Femur (tissue), 1 donor: ENCODE results near the gene NDNF.
A peak's percentile ranks its signal among the peaks of the same experiment; 100 is the strongest.

Source experiments
- DNase-seq: peaks from one replicate; pipeline ENCODE4 v3.0.0-alpha.2; 2017

Gene NDNF

DNA sequence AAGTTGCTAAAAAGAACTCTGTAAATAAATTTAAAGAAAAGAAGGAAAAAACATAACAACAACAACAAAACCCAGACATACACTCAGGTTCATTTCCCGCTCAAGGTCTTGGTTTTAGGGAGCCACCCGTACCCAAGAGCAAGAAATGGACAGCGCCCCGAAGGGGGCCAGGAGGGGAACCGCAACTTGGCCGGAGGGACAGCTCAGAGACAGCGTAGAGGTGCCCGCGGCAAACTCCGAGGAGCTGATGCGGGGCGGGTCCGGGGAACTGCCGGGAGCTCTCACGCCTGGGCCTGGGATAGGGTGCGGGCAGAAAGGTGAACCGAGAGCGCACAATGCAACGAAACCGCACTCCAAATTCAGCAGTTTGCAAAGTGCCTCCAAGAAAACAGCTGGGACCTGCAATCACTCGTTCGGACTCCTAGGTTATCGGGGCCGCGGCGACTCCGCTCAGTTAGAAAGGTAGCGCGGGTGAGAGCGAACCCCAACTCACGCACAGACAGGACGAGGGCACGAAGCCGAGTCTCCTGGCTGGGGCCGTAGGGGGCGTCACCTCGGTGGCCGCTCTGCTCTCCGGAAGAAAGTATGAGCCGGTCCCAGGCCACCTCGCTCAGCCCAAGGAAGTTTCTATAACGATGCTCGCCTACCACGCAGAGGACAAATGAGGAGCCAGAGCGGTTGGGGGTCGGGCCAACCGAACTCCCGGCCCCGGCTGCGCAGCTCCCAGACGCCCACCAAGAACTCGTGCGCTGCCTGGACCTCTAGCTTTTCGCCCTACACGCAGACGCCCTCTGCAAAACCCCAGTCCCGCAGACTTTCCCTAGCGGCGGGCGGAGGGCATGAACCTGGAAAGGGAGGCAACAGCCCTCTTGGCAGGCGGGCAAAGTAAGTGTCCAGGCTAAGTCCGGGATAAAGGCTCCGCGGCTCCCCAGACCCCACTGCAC lies 1.4 kb downstream of the NDNF start:
- DNase-seq: peak; percentile 75

DNA sequence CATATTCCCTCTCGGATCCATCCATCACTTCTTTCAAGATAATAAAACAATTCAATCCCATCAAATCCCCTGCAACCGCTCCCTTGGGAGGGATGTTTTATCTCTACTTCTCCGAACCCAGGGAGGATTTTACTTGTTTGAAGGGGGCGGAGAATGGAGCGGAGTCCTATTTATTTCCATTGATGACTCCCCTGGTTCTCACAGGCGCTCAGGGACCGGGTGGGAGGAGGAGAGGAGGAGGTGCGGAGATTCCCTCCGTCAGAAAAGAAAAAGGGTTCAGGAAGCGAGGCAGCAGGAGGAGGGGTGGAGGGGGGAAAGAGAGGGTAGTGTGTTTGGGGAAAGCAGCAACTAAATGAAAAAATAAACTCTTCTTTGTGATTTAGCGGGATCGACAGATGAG lies 2.1 kb downstream of the NDNF start:
- DNase-seq: peak; percentile 20

DNA sequence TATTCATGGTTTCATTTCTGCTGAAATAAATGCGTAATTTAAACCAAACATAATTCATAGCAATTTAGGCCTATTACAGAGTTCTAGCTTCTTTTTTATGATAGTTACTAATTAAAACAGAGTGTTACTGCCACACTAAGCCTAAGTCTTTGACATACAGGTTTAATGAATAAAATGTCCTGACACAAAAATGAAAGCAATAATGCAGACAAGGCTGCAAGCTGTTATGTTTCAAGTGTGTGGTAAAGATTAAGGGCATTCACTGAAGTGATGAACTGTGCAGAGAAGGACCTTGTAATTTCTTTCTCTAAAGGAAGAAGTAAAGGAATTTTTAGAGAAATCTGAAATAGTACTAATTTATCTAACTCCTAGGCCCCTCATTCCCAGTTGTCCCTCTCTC lies 2.9 kb downstream of the NDNF start:
- DNase-seq: no peak

DNA sequence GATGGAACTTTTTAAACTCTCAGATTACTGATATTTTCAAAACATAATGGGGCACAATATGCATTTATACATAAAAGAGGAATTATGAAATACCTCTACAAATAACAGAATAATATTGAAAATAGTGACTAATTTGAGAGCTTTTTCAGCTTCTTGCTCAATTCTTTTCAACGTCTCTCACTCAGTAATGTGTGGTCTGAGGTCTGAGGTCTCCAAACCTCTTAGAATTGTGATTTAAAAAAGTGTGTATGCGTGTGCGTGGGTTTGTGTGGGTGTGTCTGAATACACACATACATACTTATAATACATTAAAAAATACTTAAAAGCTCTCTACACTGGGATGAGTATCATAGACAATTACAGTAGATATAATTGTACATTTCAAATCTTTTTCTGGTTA lies 7.9 kb downstream of the NDNF start:
- no peak for DNase-seq

DNA sequence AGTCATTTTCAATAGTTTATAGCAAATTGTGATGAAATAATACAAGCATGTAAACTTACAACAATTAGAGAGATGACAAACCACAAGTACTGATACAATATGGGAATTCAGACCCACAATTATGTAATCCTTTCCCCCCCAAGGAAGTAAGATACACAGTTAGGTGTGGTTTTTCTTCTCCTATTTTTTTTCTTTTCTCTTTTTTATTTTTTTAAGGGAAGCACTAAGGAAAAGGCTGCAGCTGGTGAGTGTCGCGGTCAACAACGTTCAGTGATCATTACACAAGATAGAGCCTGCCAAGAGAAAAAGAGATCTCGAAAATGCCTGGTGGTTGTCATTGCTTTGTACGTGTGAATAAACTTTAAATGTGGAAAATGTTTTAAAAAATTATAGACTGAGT lies 9.8 kb downstream of the NDNF start:
- DNase-seq: no peak

DNA sequence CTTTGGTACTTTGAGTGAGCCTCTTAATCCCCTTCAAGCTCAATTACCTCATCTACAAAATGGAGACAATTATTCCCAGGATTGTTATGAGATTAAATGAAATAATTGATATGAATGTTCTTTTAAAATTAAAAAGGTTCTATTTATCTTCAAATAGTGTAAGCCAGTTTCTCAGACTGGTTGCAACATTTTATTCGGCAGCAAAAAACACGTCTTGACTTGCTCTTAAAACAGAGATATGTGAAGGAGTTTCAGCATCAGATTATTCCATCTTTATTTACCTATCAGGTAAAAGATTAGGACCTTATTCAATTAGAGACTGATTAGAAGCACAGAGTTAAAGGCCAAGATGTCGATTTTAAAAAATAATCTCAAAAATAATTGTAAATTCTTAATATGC lies 10.5 kb downstream of the NDNF start:
- DNase-seq: no peak

DNA sequence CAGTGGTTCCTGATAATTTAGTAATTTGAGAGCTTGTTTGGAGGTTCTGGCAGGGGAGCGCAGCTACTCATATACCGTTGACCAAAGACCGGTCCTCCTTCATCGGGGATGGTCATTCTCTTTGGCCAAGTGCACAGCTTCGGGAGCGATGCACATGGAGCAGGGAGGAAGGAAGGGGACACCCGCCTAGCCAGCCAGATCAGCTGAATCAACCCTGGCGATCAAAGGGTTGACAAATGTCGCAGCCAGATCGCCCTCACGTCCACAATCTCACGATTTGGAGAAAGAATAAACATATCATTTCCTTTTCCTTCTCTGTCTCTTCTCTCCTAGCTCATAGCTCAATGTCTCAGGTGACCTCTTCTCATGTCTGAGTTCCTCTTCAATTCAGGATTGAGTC lies 11.1 kb downstream of the NDNF start:
- no peak for DNase-seq

DNA sequence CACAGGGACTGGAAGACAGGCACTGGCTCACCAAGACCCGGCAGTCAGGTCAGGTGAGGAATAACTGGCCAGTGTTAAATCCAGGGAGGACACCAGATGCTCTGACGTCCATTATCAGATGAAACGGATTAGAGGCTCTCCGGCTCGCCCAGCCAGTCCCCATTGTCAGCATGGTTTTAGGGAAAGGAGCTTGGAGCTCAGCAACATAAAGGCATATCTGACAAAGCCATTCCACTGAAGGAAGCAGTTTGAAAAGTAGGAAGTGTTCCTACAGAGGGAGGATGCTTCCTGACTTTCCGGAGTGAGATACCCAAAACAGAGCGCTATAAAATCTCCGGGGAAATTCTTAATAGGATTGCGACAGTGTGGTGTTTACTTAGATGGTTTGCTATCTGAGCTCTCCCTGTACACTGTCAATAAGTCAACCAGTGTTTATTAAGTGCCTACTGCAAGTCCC lies 14.8 kb downstream of the NDNF start:
- DNase-seq: no peak

DNA sequence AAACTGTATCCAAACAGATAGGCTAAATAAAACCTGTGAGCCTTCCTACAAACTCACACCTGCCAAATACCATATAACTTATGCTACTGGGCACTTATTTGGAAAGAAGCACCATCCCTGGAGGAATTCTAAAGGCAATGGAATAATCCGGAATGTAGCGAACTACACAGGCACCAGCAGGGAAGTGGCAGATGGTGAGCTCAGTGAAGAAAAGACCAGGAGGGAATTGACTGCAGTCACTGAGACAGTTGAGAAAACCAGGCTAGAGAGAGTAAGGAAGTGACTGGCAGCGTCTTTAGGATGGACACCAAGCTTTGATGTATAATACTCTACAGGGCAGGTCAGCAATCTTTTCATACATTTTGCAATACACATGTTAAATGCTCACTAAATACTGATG lies 16.3 kb downstream of the NDNF start:
- DNase-seq: no peak

DNA sequence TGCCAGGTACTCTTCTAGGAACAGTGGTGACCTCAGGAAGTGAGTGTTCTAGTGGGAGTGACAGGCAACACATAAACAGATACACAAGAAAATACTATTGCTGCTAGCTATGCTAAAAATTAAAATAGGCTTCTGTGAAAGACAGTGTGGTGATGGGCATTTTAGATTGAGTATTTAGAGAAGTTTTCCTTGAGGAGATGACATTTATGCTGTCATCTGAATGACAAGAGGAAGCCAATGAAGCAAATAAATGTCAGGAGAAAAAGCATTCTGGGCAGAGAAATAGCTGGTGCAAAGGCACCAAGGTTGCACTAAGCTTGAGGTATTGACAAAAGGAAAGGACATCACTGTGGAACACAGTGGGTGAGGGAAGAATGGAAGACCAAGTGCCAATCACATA lies 18.0 kb downstream of the NDNF start:
- DNase-seq: no peak

DNA sequence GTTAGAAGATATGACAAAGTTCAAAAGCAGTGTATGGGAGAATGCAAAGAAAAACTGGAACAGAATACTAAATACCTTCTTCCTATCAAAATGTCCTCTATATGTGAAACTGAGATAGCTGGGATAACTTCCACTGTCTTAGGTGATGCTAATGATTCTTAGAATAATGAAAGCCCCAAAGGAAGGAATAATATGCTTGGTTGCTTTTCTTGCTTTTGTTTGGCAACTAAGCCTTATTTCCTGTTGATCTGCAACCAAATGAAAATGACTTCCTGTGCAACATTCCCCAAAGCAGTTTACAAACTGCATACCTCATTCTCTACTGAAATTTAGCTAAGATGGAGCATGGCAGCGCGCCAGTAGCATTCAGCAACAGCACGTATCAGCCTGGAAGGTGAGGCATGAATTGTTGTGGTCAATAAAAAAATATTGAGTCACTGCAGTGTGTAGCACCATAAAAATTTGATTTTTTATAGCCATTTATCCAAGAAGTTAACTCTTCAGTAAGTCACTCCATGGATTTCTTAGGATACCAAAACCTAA lies 18.7 kb downstream of the NDNF start:
- no peak for DNase-seq

DNA sequence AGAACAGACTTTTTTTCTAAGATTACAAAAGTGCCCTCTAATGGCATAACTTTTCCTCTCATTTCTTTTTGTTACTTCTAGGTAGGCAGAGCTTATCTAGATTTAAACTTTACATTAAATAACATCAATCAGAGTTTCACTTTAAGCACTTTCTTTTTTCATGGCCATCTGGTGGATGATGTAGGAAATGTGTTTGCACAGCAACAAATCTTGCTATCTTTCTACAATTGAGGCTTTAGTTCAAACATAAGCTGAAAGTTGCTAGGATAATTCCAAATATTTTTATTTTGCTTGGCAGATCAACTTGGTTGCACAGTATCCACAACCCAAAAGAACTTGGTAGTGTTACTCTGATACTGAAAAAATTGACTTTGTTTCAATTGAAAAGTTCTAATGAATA lies 22.0 kb downstream of the NDNF start:
- no peak for DNase-seq

DNA sequence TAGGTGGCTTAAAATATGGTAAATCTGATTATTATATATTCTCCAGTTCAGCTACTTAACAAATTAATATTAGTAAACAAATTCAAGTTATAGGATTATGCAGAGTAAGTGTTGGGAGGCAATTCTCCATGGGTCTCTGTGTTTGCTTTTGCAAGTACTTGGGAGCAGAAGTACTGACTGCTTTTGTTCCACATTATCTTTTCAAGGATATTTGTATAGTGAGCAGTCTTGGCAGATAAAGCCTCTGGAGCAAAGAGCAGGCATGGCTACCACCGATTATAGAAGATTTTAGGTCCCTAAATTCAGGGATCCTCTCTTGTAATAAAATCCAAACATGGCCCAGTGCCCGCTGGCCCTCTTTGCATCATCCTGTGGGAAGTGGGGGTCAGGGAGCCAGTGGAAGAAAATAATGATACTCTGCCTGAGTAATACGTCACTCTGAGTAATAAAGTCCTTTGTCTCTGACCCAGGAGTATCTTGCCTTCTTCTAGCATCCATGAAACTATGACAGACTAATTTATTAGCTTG lies 23.2 kb downstream of the NDNF start:
- DNase-seq: no peak

DNA sequence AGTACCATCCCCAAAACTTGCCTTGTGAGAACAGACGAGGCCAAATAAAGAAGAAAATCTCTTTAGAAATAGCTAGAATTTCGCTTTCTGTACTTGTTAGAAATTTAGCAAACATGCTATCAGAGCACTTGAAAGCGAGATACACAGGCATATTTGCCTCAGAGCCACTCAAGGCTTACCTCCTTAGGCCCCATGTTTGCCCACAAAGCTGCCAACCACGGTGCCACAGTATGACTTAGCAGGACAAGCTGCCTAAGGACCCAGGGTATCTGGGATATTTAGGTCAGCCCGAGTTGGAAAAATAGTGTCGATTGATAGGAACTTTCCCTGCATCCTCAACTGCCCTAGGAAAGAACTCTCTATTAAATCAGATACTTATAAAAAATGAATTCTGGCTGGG lies 24.2 kb downstream of the NDNF start:
- DNase-seq: no peak

DNA sequence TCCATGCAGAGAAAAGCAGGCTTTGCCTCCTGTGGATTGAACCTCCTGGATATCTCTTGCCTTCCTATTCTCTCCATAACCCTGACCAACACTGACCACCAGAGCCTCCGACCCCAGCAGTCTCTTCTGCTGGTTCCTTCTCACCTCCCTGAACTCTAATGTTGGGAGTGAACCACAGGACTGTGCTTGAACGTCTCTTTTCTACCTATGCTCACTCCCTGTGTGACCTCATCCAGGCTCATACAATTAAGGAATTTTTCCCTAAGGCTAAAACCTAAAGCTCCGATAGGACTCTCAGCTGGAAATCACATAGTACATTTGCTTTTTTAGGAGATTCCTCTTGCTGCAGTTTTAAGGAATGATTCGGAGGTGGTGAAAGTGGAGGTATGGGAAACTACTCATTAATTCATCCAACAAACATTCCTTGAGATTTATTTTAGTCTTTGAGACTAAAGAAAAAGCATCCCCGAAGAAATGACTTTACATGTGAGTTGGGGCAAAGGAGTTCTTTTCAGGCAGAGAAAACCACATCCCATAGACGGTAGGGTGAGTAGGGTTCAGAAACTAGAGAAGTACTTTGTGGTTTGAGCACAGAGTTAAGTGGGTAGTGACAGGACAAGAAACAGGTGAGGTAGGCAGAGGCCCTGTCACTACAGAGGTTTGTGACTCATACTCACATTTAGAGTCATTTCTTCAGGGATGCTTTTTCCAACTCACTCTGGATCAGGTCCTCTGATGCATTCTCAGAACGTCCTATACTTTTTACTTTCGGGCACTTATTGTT lies 30.8 kb downstream of the NDNF start:
- no peak for DNase-seq

DNA sequence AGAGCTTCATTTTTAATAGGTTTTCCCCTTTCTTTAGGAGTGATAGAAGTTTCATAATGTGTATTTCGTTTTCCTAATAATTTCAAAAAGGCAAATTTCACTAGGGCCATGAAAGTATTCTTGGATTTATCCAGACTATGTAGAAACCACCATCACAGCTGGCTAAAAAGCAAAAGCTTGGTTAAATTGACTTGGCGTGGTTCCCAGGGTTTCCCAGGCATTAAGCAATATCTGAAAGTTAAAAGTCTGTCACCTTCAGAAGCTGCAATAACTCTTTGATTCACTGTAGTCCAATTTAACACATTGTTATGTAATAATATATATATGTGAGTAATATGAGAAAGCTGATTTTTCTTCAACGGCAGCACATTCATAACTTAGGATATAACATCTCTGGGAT lies 38.3 kb downstream of the NDNF start:
- DNase-seq: no peak

DNA sequence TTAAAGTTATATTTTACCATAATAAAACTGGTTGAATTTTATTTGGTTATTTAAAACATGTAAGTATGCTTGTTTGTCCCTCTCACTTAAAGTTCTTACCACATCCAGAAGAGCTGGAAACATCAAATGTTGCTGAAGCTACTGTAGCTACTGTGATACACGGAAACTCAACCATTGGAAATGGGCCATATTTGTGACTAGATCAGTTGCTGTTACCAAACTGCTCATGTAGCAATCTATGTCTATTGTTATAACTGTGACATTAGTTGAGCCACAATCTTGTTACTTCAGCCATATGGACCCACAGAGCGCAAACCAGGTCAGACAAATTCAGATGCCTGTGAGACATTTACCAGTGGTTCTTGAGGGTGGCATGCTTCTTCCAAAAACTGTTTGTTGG lies 41.6 kb downstream of the NDNF start:
- DNase-seq: no peak

DNA sequence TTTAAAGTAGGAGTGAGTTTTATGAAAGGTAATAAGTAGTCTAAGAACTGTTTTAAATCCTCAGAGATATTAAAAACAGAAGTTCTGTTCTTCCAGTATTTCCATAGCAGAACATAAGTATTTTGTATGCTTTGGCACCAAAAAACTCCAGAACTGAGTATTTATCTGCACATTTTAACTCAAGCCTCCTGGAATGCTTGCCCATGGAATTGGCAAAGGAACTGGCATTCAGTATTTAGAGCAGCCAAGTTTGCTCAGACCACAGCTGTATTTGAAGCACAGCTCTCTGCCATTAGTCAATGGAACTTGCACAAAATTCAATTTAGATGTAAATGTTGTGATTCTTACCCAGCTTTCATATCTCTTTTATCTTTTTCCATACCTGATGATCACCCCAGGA lies 42.2 kb downstream of the NDNF start:
- DNase-seq: peak; percentile 65

DNA sequence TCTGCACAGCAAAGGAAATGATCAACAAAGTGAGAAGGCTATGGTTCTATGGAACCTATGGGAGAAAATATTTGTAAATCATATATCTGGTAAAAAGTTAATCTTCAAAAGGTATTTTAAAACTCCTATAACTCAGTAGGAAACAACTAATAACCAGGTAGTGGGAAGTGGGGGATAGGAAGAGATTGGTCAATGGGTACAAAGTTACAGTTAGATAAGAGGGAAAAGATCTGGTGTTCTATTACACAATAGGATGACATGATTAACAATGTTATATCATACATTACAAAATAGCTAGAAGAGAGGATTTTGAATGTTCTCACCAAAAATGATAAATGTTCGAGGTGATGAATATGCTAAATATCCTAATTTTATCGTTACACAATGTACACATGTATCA lies 46.3 kb downstream of the NDNF start:
- no peak for DNase-seq

DNA sequence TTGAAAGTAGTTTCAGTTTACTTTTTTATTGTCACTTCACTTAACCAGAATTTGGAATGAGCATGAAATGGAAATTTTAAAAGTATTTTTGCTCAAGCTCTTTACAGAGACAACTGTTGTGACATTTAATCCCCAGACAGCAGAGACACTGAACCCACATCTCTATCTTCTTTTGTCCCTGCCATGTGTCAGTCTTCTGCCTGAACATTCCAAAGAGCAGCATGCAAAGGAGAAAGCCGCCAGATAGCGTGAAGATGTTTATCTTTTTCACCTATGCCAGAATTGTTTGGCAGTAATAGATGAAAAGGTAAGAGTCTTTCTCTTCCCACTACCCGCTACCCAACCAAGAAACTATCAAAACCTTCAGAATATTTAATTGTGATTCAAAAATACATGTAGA lies 46.8 kb downstream of the NDNF start:
- no peak for DNase-seq

DNA sequence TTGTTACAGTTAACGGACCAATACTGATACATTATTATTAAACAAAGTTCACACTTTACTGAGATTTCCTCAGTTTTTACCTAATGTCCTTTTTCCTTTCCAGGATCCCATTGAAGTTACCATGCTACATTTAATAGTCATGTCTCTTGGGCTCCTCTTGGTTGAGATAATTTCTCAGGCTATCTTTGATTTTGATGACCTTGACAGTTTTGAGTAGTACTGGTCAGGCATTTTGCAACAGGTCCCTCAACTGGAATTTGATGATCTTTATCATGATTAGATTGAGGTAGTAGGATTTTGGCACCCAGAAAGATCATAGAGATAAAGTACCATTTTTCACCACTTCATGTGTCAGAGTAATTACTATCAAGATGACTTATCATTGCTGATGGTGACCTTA lies 53.8 kb downstream of the NDNF start:
- no peak for DNase-seq

DNA sequence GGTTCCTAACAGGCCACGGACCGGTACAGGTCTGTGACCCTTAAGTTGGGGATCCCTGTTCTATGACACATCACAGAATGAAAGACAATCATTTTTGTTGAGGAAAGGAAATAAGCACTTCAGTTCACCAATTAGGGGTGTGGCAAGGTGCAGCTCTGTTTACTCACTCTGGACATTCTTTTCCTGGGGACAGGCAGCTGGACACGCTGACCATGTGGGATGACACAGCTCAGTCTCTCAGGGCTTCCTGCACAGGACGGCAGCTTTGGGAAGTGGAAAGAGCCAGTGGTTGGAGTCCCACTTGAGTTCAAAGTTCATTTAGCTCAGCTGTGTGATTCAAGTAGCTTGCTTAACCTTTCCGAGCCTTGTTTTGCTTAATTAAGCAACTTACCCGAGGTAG lies 55.7 kb downstream of the NDNF start:
- no peak for DNase-seq

DNA sequence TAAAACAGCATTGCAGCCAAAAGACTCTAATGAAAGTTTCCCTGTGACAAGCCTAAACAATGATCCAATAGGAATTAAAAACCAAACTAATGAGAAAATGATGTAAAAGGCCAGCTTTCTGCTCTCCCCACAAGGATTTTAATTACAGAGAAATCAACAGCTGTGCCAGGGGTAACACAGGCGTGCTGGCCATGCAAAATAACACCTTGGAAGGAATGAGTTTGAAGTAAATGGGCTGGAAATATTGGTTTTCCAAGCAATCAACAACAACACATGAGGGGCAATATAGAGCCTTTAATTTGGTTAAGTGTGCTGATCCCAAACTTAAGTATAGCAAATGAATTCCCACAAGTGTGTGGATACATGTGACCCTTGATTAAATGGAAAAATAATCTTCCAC lies 56.9 kb downstream of the NDNF start:
- DNase-seq: no peak

DNA sequence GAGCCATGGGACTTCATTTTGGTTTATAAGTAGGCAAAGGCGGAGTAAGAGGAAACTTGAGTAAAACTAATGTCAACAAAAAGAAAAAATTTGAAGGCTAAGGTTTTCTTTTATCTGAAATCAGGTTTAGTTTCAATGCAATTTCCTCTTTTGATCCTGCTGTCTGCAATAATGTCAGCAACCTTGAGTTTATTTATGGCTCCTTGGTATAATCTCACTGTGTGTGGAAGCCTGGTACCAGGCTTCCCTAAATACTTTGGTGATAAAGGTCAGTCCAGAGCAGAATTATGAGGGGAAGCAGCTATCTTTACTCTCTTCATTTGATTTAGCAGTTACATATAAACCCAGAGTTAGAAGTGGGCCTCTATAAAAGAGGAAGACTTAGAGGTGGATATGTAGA lies 57.8 kb downstream of the NDNF start:
- no peak for DNase-seq
